Activated T-cell treated with anti-CD3 and anti-CD28 coated beads, Interleukin-2, amount 50 U/mL, for 1 hour (primary cell): ENCODE results near the gene GNB5.
"Not testable (repeated sequence)": the region's sequence is repeated elsewhere in the genome, so short reads cannot be mapped to it uniquely, and the experiment has no call there.

Source experiments
- DNase-seq: peaks from one replicate; pipeline ENCODE4 v3.0.0-alpha.2; 2020

GNB5 gene

DNA sequence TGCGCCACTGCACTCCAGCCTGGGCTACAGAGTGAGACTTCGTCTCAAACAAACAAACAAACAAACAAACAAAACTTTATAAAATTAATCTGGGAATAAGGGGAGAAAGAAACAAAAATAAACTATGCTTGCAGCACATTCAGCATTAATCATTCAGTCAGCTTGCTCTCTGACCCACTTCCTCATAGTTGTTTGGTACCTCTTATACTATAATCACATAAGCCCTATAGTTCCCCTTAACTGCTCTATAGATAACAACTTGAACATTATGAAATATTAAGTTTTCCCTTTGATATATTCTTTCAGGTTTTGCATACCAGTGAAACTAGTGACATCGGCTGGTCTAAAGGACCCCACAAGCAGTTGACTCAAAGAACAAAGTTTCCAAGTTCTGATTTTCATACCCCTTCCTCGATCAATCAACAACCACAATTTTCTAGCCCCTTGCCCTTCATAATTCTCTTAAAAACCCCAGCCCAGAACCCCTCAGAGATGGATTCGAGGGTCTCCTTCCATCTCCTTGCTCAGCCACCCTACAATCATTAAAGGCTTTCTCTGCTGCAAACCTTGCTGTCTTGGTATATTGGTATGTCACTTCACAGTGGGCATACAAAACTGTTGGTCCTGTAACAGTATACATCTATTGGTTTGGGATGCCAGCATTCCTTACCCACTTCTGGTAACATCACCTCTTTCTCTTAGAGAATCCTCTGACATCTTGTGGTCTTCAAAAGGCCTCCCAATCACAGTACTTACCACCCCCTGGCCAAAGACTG lies 105.0 kb downstream of the GNB5 start:
- DNase-seq: no peak

- no peak for DNase-seq
Measured at GRCh38 chr15:52085299-52085698, 105.9 kb downstream of the GNB5 start.

DNA sequence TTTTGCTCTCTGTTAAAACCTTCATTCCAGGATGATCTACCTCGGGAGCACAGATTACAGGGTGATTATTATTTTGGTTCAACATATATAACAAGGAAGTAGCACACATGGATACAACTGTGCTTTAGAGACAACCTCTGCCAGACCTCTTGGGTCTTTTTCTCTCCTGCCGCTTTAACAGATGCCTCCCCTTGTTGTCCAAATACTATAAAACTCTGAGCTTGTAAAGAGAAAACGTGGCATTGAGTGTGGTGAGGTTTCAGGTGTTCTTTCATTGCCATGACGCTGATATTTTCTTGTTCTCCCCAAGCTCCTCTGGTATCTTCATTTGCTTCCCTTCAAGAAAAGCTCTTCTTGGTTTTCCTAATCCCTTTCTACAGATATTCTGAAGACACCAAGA lies 107.6 kb downstream of the GNB5 start:
- DNase-seq: no peak

GRCh38 chr15:52083037-52083359 lies 108.2 kb downstream of the GNB5 start:
- not testable (repeated sequence) for DNase-seq

- DNase-seq: no peak
Measured at GRCh38 chr15:52082197-52083036, 108.8 kb downstream of the GNB5 start.

DNA sequence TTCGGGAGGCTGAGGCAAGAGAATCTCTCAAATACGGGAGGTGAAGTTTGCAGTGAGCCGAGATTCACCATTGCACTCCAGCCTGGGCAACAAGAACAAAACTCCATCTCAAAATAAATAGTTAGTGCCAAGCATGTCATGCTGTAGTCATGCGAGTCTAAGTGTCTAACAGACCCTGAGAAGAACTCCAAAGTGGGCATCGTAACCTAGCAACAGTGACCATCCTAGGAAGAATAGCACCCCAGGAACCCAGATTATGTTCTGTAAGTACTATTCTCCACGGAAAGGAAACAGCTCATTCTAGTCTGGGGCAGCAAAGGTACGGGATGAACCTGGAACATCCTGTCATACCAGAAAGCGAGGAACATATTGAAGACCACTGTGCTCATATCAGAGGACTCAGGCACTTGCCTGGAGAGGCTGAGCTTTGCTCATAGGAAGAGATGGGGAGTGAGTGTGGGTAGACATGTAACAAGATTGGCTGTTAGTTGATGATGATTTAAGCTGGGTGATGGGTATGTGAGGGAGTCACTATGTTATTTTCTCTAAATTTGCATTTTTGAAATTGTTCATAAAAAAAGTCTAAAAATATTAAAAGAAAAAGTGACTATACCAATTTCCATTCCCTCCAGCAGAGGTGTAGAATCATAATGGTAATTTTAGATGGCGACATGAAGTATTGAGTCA lies 110.3 kb downstream of the GNB5 start:
- DNase-seq: no peak

- DNase-seq: no peak
Measured at GRCh38 chr15:52080031-52080430, 111.2 kb downstream of the GNB5 start.

DNA sequence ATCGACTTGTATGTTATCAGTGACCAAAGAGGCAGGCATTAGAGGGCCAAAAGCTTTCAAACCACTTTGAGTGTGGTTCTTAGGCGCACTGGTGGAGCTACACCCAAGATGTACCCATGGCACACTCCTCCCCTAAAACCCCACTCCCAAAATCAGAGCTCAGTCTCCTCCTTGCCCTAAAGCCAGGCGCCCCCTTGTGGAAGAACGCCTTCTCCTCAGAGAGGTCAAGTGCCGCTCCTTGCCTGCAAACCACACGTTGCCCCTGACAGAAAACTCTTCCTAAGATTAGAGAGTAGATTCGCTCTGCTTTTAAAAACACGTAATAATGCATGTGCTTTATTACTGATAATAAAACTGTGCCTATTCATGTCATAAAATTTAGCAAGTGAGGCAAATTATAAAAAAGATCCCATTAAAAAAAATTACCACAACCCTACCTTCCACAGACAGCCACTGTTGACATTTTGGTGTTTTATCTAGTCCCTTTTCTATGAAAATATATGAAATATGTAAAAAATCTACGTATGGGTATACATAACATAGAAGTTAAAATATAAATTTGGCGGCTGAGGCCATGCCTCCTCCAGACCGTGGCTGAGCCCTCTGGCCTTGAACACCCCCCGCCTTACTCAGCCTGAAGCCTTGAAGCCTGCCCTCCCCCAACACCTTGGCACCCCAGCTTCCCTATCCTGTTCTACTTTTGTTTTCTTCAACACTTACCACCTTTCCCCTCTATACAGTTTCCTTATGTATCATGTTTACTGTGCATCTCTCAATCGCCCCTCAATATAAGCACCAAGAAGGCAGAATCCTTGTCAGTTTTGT lies 112.1 kb downstream of the GNB5 start:
- peak; percentile 80 for DNase-seq

GRCh38 chr15:52078197-52078875 lies 112.9 kb downstream of the GNB5 start:
- no peak for DNase-seq

GRCh38 chr15:52076889-52077781 lies 114.1 kb downstream of the GNB5 start:
- no peak for DNase-seq

GRCh38 chr15:52071570-52071969 lies 119.6 kb downstream of the GNB5 start:
- no peak for DNase-seq

GRCh38 chr15:52069559-52069958 lies 121.6 kb downstream of the GNB5 start:
- DNase-seq: no peak

- no peak for DNase-seq
Measured at GRCh38 chr15:52068004-52068615, 123.1 kb downstream of the GNB5 start.

GRCh38 chr15:52067545-52067926 lies 123.7 kb downstream of the GNB5 start:
- no peak for DNase-seq

DNA sequence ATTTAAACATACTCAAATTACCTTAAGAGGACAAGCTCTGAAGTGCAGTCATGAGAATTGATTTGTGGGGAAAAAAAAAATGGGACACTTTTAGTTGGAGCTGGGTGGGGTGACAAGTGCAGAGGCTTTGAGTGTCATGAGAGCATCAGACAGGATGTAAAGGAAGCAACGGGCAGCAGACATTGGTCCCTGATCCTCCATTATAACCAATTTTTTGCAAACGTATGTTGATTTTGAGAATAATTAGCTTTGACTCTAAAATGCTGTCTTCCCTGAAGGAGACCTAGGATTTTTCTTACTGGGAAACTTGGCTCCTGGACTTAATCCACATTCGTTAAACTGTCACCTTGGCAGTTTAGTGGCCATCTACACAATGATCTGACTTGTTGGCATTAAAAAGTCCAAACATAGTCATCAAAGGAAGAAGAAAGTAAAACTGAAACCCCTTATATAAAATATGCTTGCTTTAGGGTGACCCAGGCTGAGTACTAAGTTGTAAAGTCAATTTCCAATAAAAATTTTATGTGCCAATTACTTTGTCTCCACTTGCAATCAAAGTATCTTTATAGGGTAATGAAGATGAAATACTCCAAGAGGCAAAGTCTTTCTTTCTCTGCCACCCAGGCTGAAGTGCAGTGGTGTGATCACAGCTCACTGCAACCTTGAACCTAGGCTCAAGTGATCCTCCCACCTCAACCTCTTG lies 124.2 kb downstream of the GNB5 start:
- no peak for DNase-seq
